Measurements from ENCODE around the gene MEPE.

MEPE gene

GRCh38 chr4:87863486-87863885, 30.7 kb downstream of the MEPE start:
- TF ChIP-seq TAF1 (IDR thresholded peaks at IDR 0.05; ENCODE audit: borderline replicate concordance, low read depth, low read length): no peak
- TF ChIP-seq POLR2A (IDR thresholded peaks at IDR 0.05; ENCODE audit: low read depth, low read length): no peak
- no peak for TF ChIP-seq POLR2AphosphoS5 (IDR thresholded peaks at IDR 0.05; ENCODE audit: low read depth, low read length)
- no peak for DNase-seq (ENCODE audit: insufficient read length)
- no peak for FAIRE-seq

- FAIRE-seq: no peak
- no peak for DNase-seq (ENCODE audit: insufficient read length)
- TF ChIP-seq POLR2AphosphoS5 (IDR thresholded peaks at IDR 0.05; ENCODE audit: low read depth, low read length) (no peak), POLR2A (IDR thresholded peaks at IDR 0.05; ENCODE audit: low read depth, low read length) (no peak), TAF1 (IDR thresholded peaks at IDR 0.05; ENCODE audit: borderline replicate concordance, low read depth, low read length) (no peak)
These were observed 31.6 kb downstream of the MEPE start for GRCh38 chr4:87864321-87864720.

GRCh38 chr4:87865288-87865687, 32.5 kb downstream of the MEPE start:
- TF ChIP-seq POLR2A (IDR thresholded peaks at IDR 0.05; ENCODE audit: low read depth, low read length) (no peak), TAF1 (IDR thresholded peaks at IDR 0.05; ENCODE audit: borderline replicate concordance, low read depth, low read length) (no peak), POLR2AphosphoS5 (IDR thresholded peaks at IDR 0.05; ENCODE audit: low read depth, low read length) (no peak)
- DNase-seq (ENCODE audit: insufficient read length): no peak
- FAIRE-seq: no peak

- DNase-seq (ENCODE audit: insufficient read length) (no peak), FAIRE-seq (no peak)
- TF ChIP-seq POLR2A (IDR thresholded peaks at IDR 0.05; ENCODE audit: low read depth, low read length) (no peak), TAF1 (IDR thresholded peaks at IDR 0.05; ENCODE audit: borderline replicate concordance, low read depth, low read length) (no peak), POLR2AphosphoS5 (IDR thresholded peaks at IDR 0.05; ENCODE audit: low read depth, low read length) (no peak)
These were observed 33.3 kb downstream of the MEPE start for GRCh38 chr4:87865960-87866598.

- no peak for TF ChIP-seq POLR2A (IDR thresholded peaks at IDR 0.05; ENCODE audit: low read depth, low read length)
- TF ChIP-seq POLR2AphosphoS5 (IDR thresholded peaks at IDR 0.05; ENCODE audit: low read depth, low read length): no peak
- TF ChIP-seq TAF1 (IDR thresholded peaks at IDR 0.05; ENCODE audit: borderline replicate concordance, low read depth, low read length): no peak
- FAIRE-seq (no peak), DNase-seq (ENCODE audit: insufficient read length) (no peak)
These were observed 35.8 kb downstream of the MEPE start for GRCh38 chr4:87868522-87868921.

- FAIRE-seq: no peak
These were observed 39.3 kb downstream of the MEPE start for GRCh38 chr4:87872028-87872427.

GRCh38 chr4:87875191-87875590, 42.4 kb downstream of the MEPE start:
- DNase-seq (ENCODE audit: insufficient read length): no peak
- TF ChIP-seq POLR2A (IDR thresholded peaks at IDR 0.05; ENCODE audit: low read depth, low read length): no peak
- no peak for TF ChIP-seq TAF1 (IDR thresholded peaks at IDR 0.05; ENCODE audit: borderline replicate concordance, low read depth, low read length)
- TF ChIP-seq POLR2AphosphoS5 (IDR thresholded peaks at IDR 0.05; ENCODE audit: low read depth, low read length): no peak
- no peak for FAIRE-seq

More at GRCh38 chr4:87872028-87872427, 39.3 kb downstream of the MEPE start:
- no peak for TF ChIP-seq TAF1 (IDR thresholded peaks at IDR 0.05; ENCODE audit: borderline replicate concordance, low read depth, low read length)
- TF ChIP-seq POLR2A (IDR thresholded peaks at IDR 0.05; ENCODE audit: low read depth, low read length): no peak
- no peak for TF ChIP-seq POLR2AphosphoS5 (IDR thresholded peaks at IDR 0.05; ENCODE audit: low read depth, low read length)
- no peak for DNase-seq (ENCODE audit: insufficient read length)

- DNase-seq (ENCODE audit: insufficient read length): no peak
- FAIRE-seq: no peak
- TF ChIP-seq POLR2A (IDR thresholded peaks at IDR 0.05; ENCODE audit: low read depth, low read length): no peak
- no peak for TF ChIP-seq POLR2AphosphoS5 (IDR thresholded peaks at IDR 0.05; ENCODE audit: low read depth, low read length)
- no peak for TF ChIP-seq TAF1 (IDR thresholded peaks at IDR 0.05; ENCODE audit: borderline replicate concordance, low read depth, low read length)
These were observed 47.3 kb downstream of the MEPE start for GRCh38 chr4:87880106-87880505.

GRCh38 chr4:87881115-87881514, 48.3 kb downstream of the MEPE start:
- FAIRE-seq: no peak

GRCh38 chr4:87882321-87882720, 49.6 kb downstream of the MEPE start:
- no peak for FAIRE-seq
- no peak for TF ChIP-seq POLR2A (IDR thresholded peaks at IDR 0.05; ENCODE audit: low read depth, low read length)
- no peak for DNase-seq (ENCODE audit: insufficient read length)

More at GRCh38 chr4:87881115-87881514, 48.3 kb downstream of the MEPE start:
- no peak for DNase-seq (ENCODE audit: insufficient read length)
- TF ChIP-seq POLR2A (IDR thresholded peaks at IDR 0.05; ENCODE audit: low read depth, low read length) (no peak), TAF1 (IDR thresholded peaks at IDR 0.05; ENCODE audit: borderline replicate concordance, low read depth, low read length) (no peak), POLR2AphosphoS5 (IDR thresholded peaks at IDR 0.05; ENCODE audit: low read depth, low read length) (no peak)

- no peak for TF ChIP-seq TAF1 (IDR thresholded peaks at IDR 0.05; ENCODE audit: borderline replicate concordance, low read depth, low read length)
- TF ChIP-seq POLR2AphosphoS5 (IDR thresholded peaks at IDR 0.05; ENCODE audit: low read depth, low read length): no peak
- TF ChIP-seq POLR2A (IDR thresholded peaks at IDR 0.05; ENCODE audit: low read depth, low read length): no peak
- no peak for DNase-seq (ENCODE audit: insufficient read length)
- FAIRE-seq: no peak
These were observed 50.1 kb downstream of the MEPE start for GRCh38 chr4:87882861-87883260.

GRCh38 chr4:87884976-87885549, 52.3 kb downstream of the MEPE start:
- no peak for FAIRE-seq

More at GRCh38 chr4:87884976-87885549, 52.3 kb downstream of the MEPE start:
- no peak for DNase-seq (ENCODE audit: insufficient read length)
- no peak for TF ChIP-seq TAF1 (IDR thresholded peaks at IDR 0.05; ENCODE audit: borderline replicate concordance, low read depth, low read length)
- no peak for TF ChIP-seq POLR2AphosphoS5 (IDR thresholded peaks at IDR 0.05; ENCODE audit: low read depth, low read length)
- no peak for TF ChIP-seq POLR2A (IDR thresholded peaks at IDR 0.05; ENCODE audit: low read depth, low read length)
